ENCODE data around the gene THAP3. TPM values are rescaled to one million over a fixed set of nuclear protein-coding genes. Genes with fewer than 3 reads are reported as not detected.

THAP3 gene
- total and polyA plus RNA-seq, 2 donors (not counting 1 experiment from before 2014, with no cell fraction given): 5.3 to 35.5 TPM

GRCh38 chr1:6614929-6615785 lies 9.5 kb upstream of the THAP3 start:
- DNase-seq (ENCODE audit: low read depth in 2 of 2): no peak

GRCh38 chr1:6619045-6619444 lies 5.6 kb upstream of the THAP3 start:
- Histone ChIP-seq H4K20me1 (ENCODE audit: control insufficient read depth, extremely low read depth, insufficient read depth, low read length) (no peaks in the 10 kb centered on the region), H3K79me2 (ENCODE audit: control insufficient read depth, insufficient read depth, low read length) (peaks cover 48% of the 10 kb centered on the region), H3K36me3 (ENCODE audit: control insufficient read depth, insufficient read depth, low read length) (peaks cover 20% of the 10 kb centered on the region), H3K9me3 (ENCODE audit: control insufficient read depth, insufficient read depth, low read depth, low read length) (no peaks in the 10 kb centered on the region), H3K27me3 (ENCODE audit: control insufficient read depth, insufficient read depth, low read length) (no peaks in the 10 kb centered on the region), H3K4me1 (ENCODE audit: control insufficient read depth, extremely low read depth, insufficient read depth, low read length) (peaks cover 3% of the 10 kb centered on the region), H3K4me3 (replicated peaks in 1 of 4; ENCODE audit: control extremely low read depth in 1 of 4, insufficient read depth in 1 of 4, low read depth in 3 of 4, low read length in 4 of 4) (no peak overlapping the region), H3K9ac (ENCODE audit: insufficient read depth, low read length) (no peak overlapping the region), H3K4me2 (ENCODE audit: extremely low read depth, insufficient read depth, low read length) (no peak overlapping the region), H2AFZ (ENCODE audit: low read length) (no peak overlapping the region), H3K27ac (ENCODE audit: insufficient read depth, low read length) (no peak overlapping the region)
- TF ChIP-seq CTCF (conservative IDR thresholded peaks at IDR 0.05 in 1 of 2, IDR thresholded peaks at IDR 0.05 in 1 of 2; ENCODE audit: low read depth in 1 of 2, low read length in 2 of 2) (no peak), EZH2 (IDR thresholded peaks at IDR 0.05; ENCODE audit: low read length, missing control alignments) (no peak)
- no peak for DNase-seq (ENCODE audit: low read depth in 2 of 2)

More at GRCh38 chr1:6614929-6615785, 9.5 kb upstream of the THAP3 start:
- Histone ChIP-seq H3K79me2 (ENCODE audit: control insufficient read depth, insufficient read depth, low read length) (peaks cover 45% of the 10 kb centered on the region), H4K20me1 (ENCODE audit: control insufficient read depth, extremely low read depth, insufficient read depth, low read length) (no peaks in the 10 kb centered on the region), H3K9me3 (ENCODE audit: control insufficient read depth, insufficient read depth, low read depth, low read length) (no peaks in the 10 kb centered on the region), H3K4me2 (ENCODE audit: extremely low read depth, insufficient read depth, low read length) (peak overlapping the region; percentile 89), H3K36me3 (ENCODE audit: control insufficient read depth, insufficient read depth, low read length) (peaks cover 2% of the 10 kb centered on the region), H3K27ac (ENCODE audit: insufficient read depth, low read length) (peak overlapping the region; percentile 10), H3K27me3 (ENCODE audit: control insufficient read depth, insufficient read depth, low read length) (no peaks in the 10 kb centered on the region), H3K9ac (ENCODE audit: insufficient read depth, low read length) (peak overlapping the region; percentile 65), H3K4me3 (replicated peaks in 1 of 4; ENCODE audit: control extremely low read depth in 1 of 4, insufficient read depth in 1 of 4, low read depth in 3 of 4, low read length in 4 of 4) (peak overlapping the region; percentile 53 to 78 (median 66)), H2AFZ (ENCODE audit: low read length) (no peak overlapping the region), H3K4me1 (ENCODE audit: control insufficient read depth, extremely low read depth, insufficient read depth, low read length) (peaks cover 3% of the 10 kb centered on the region)
- TF ChIP-seq EZH2 (IDR thresholded peaks at IDR 0.05; ENCODE audit: low read length, missing control alignments) (no peak), CTCF (conservative IDR thresholded peaks at IDR 0.05 in 1 of 2, IDR thresholded peaks at IDR 0.05 in 1 of 2; ENCODE audit: low read depth in 1 of 2, low read length in 2 of 2) (no peak)

GRCh38 chr1:6621429-6622391 lies 3.0 kb upstream of the THAP3 start:
- H3K9me3 ChIP-seq (ENCODE audit: control insufficient read depth, insufficient read depth, low read depth, low read length): no peaks in the 10 kb centered on the region
- H3K4me2 ChIP-seq (ENCODE audit: extremely low read depth, insufficient read depth, low read length): no peak overlapping the region
- H3K27me3 ChIP-seq (ENCODE audit: control insufficient read depth, insufficient read depth, low read length): no peaks in the 10 kb centered on the region
- H3K4me1 ChIP-seq (ENCODE audit: control insufficient read depth, extremely low read depth, insufficient read depth, low read length): no peaks in the 10 kb centered on the region
- TF ChIP-seq CTCF (conservative IDR thresholded peaks at IDR 0.05 in 1 of 2, IDR thresholded peaks at IDR 0.05 in 1 of 2; ENCODE audit: low read depth in 1 of 2, low read length in 2 of 2) (no peak), EZH2 (IDR thresholded peaks at IDR 0.05; ENCODE audit: low read length, missing control alignments) (no peak)
- no peak overlapping the region for H3K9ac ChIP-seq (ENCODE audit: insufficient read depth, low read length)
- H4K20me1 ChIP-seq (ENCODE audit: control insufficient read depth, extremely low read depth, insufficient read depth, low read length): no peaks in the 10 kb centered on the region
- peaks cover 45% of the 10 kb centered on the region for H3K79me2 ChIP-seq (ENCODE audit: control insufficient read depth, insufficient read depth, low read length)
- no peak overlapping the region for H3K27ac ChIP-seq (ENCODE audit: insufficient read depth, low read length)
- peaks cover 20% of the 10 kb centered on the region for H3K36me3 ChIP-seq (ENCODE audit: control insufficient read depth, insufficient read depth, low read length)
- DNase-seq (ENCODE audit: low read depth in 2 of 2): no peak
- H2AFZ ChIP-seq (ENCODE audit: low read length): no peak overlapping the region
- no peak overlapping the region for H3K4me3 ChIP-seq (replicated peaks in 1 of 4; ENCODE audit: control extremely low read depth in 1 of 4, insufficient read depth in 1 of 4, low read depth in 3 of 4, low read length in 4 of 4)
